EL (cell line): ENCODE data around the gene CBLL1.

ENCODE experiments used
- DNase-seq: peaks from one replicate; pipeline ENCODE4 v3.0.0-alpha.2; 2016

The CBLL1 gene

DNA sequence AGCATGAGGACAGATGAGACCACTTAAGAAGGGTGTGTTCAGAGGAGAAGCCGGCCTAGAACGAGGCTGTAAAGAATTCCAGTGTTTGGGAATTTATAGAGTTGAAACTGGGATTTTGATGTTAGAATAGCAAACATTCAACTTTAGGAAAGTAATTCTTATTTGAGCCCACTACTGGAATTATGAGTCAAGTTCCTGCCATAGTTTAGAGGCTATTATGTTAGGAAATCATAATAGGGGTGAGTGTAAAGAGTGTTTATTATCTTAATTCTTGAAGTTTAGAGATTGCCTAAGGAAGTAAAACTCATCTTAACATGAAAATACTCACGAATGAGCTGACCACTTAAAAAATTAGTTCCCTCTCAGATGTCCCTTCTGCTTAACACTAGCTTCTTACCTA, 2.1 kb downstream of the CBLL1 start:
- no peak for DNase-seq

DNA sequence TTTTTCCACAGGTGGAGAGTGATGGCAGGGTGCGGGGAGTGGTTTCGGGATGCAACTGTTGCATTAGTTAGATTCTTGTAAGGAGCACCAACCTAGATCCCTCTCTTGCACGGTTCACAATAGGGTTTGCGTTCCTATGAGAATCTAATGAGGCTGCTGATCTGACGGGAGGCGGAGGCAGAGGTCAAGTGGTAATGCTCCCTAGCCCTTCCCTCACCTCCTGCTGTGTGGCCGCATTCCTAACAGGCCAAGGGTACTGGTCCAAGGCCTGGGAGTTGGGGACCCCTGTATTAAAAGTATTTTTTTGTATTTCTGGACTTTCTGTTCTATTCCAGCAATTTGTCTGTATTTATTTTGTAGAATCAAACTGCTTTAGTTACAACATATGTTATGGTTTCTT, 7.2 kb downstream of the CBLL1 start:
- no peak for DNase-seq

DNA sequence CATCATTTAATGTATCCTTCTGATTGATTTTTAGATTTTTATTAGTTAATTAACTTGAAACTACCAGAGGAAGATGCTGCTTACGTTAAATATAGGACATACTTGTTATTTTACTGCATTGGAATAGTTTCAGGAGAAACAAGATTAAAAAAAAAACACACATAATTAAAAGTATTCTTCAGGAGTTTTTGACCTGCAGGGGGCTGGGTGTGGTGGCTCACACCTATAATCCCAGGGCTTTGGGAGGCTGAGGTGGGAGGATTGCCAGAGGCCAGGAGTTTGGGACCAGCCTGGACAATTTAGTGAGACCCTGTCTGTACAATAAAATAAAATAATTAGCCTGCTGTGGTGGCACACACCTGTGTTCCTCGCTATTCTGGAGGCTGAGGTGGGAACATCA, 10.7 kb downstream of the CBLL1 start:
- no peak for DNase-seq

DNA sequence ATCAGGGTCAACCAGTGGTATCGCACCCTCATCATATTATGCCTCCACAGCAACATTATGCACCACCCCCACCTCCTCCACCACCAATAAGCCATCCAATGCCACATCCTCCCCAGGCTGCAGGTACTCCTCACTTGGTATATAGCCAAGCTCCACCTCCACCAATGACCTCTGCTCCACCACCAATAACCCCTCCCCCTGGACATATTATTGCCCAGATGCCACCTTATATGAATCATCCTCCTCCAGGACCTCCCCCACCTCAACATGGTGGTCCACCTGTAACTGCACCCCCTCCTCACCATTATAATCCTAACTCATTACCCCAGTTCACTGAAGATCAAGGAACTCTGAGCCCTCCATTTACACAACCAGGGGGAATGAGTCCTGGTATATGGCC, 14.7 kb downstream of the CBLL1 start:
- DNase-seq, result no peak

DNA sequence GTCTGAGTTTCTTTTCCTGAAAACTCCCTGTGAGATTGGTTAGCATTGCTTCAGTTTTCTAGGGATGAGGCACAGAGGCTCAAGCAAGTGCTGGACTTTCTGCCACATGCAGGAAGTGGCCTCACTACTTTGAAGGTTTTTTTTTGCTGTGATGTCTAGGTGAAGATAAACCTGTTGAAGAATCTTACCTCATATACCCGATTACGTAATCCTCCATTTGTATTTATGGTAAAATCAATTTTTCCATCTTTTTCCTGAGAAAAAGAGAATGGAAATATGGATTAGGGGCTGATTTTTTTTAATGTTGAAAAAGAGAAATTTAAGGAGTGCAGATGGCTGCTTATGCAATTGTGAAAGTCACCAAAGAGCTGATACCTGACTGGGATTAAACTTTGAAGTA, 23.4 kb downstream of the CBLL1 start:
- DNase-seq, result no peak

DNA sequence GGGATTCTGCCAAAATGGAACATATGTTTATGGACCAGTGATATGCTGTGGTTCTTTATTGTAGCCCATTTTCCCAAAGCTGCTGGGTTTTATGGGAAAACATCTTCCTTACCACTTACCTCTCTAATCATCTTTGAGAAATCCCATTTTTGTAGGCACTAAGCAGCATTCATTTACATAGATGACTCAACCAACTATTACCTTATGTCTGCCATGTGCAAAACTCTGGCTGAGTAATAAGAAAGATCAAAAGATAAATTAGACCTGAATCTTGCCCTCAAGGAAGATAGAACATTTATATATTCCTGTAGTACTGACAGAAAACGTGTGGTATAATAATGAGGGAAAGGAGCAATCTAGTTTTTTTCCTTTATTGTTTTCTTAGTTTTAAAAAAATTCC, 24.3 kb downstream of the CBLL1 start:
- DNase-seq, result no peak

DNA sequence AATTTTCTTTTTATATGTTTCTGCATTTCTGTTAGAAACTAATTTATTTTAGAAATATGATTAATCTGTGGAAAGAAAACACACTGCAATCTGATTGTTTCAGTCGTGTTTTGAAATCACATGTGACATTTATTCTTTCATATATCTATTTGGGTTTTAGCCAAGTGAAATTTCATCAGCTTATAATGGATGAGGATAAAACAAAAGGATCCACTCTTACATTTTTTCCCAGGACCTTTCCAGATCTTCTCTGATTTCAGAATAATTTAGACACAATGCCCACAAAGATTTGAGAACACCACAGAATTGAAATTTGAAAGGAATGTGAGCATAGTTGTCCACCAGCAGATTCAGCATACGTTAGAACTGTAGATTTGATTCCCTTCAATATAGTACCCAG, 29.1 kb downstream of the CBLL1 start:
- DNase-seq, result no peak

DNA sequence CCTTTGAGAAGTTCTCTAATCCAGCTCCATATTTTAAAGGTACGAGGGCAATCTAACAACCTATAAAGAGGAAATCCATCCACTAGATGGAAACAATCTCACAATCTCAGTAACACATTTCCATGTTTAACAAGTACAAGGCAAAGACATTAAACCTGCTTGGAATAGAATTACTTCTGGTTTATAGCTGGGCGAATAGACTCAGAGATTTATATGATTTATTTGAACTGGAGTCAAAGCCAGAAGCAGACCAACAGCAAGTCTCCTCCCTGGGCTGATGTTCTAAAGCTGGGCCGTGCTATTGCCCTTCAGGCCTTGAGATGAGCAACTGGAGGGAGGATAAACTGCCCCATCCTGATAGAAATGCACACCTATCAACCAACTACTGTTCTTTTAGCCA, 33.8 kb downstream of the CBLL1 start:
- no peak for DNase-seq

DNA sequence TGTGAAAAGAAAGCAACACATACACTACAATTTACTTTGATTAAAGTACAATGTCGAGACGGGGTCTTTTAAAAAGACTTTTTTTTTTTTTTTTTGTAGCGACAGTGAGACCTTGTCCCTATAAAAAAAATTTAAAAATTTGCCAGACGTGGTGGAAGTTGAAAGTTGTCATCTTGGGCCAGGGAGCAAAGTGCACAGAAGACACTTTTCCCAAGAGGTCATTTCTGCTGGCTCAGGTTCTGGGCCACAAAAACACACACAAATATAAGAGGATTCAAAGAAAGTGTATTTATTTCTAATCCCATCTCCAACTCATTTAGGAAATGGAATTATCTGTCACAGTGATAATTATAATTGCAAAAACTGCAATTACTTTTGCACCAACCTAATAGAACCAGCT, 34.3 kb downstream of the CBLL1 start:
- no peak for DNase-seq

DNA sequence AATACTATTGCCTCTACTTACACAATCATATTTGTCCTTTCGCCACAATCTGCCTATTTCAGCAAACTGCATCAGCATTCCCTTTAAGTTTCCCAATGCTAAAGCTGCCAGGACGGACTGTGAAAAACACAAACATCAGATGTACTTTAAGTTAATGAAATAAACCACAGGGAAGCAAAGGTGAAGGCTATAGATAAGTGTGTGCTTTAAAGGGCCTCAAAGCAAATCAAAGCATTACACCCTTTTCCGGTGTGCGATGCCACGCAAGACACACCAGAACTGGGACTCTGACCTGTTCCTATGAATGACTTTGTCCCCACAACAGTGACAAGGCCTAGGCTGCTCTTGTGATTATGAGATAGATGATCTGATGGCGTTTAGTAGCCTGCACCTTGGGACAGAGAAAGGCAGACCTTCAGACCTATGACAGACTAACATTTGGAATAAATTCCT, 35.7 kb downstream of the CBLL1 start:
- DNase-seq, result no peak

DNA sequence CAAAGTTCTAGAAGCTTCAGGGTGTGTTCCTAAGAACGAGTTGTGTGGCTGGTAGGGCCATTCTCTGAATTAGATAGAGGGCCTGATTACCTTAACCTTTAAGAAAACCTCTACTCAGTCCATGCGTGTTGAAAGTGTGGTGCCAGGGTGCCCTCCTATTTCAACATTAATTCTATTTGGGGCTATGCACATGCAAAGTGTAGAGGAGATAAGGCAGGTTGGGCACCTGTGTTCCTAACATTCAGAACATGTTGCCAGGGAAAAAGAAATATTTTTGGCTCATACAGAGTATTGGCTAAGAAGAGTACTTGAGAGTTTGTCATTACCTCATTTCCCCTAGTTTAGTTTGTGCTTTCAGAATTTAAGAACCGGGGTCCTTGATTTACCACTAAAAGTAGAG, 38.4 kb downstream of the CBLL1 start:
- no peak for DNase-seq

DNA sequence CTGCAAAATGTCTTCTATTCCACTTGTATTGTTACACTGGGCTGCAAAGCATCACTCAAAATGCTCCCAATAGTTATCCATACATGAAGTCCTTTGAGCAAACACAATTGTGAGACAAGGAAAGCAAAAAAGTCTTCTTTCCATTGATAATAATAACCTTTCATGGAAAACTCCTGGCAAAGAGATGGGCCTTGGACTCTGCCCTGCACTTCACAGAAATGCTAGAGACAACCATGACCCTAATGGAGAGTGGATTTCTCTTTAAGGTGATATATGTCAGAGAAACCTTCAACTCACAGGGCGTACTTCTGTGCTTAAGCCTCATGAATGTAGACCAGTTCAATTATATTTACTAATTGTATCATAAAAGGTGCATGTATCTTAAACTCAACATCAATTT, 39.7 kb downstream of the CBLL1 start:
- DNase-seq, result no peak

DNA sequence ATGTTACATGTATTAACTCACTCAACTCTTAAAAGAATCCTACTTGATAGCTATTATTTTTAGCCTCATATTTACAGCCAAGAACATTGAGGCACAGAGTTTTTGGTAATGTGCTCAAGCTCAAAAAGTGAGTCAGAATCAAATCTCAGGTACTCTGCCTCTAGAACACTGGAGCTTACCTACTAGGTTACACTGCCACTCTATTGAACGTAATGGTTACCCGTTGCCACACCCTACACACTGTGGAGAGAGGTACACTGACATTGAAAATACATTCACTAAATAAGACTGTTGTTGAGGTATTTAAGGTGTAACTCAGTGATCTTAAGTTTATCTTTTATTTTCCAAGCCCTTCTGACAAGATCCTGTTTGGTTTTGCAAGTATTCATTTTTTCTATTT, 41.2 kb downstream of the CBLL1 start:
- DNase-seq, result no peak

DNA sequence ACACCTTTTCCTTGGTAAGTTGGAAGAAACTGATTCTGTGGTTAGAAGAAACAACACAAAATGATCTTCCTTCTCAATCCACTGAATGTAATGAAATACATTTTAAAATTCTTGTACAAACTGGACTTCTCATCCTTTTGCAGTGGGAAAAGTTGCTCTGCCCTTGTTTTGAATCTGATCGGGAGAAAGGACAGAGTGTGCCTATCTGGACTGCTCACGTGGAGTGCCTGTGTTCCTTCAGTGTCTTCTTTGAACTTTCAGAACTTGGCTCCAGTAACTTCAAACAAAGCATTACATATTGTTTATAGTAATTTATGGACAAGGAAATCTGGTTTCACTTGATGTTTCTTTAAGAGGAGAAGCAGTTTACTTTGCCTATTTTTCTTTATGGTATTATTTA, 42.0 kb downstream of the CBLL1 start:
- DNase-seq, result no peak

DNA sequence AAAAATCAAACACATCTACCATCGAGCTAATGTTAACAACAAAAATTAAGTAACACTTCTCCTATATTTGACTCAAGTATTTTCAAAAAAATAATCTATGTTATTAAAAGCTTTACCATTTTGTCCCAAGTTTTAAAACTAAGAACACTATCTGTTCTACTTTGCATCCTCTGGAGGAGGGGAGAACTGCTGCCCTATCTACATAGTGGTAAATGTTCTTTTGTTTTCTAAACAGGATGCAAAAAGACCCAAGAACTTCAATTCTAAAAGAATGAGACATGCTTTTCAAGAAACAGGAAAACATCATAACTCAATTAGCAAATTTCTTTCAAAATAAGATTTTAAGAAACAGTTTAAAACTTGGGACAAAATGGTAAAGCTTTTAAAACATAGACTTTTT, 44.3 kb downstream of the CBLL1 start:
- DNase-seq, result no peak

DNA sequence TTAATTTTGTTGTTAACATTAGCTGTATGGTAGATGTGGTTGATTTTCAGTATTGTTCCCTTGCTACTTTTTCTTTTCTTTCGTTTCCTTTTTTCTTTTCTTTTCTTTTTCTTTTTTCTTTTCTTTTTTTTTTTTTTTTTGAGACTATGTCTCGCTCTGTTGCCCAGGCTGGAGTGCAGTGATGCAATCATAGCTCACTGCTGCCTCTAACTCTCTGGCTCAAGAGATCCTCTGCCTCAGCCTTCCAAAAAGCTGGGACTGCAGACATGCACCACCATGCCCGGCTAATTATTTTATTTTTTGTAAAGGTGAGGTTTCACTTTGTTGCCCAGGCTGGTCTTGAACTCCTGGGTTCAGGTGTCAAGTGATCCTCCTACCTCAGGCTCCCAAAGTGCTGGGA, 44.7 kb downstream of the CBLL1 start:
- no peak for DNase-seq

DNA sequence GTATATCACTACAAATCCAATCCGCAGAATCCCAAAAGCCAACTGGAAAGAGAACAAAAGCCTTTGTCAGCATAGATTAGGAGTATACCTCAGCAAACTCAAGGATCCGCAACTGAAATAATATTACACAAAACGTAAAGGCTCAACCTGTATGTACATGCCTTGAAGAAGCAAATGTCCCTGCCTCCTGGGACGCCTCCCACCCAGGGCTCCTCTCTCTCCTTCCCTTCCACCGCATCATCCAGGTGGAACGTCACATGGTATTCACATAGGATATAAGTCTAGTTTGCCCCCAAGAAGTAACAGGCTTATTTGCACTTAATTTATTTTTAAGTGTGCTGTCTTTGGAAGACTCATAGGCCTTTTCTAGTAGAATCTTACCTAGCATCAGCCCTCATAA, 45.7 kb downstream of the CBLL1 start:
- DNase-seq, result no peak

DNA sequence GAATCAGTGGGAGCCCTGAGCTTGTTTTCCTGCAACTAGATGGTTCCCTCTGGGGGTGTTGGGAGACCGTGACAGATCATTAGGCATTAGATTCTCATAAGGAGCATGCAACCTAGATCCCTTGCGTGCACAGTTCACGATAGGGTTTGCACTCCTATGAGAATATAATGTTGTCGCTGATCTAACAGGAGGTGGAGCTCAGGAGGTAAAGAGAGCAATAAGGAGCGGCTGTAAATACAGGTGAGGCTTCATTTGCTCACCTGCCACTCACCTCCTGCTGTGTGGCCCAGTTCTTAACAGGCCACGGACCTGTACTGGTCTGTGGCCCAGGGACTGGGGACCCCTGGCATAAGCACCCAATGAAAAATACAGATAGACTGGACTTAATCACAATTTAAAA, 48.4 kb downstream of the CBLL1 start:
- DNase-seq, result no peak

DNA sequence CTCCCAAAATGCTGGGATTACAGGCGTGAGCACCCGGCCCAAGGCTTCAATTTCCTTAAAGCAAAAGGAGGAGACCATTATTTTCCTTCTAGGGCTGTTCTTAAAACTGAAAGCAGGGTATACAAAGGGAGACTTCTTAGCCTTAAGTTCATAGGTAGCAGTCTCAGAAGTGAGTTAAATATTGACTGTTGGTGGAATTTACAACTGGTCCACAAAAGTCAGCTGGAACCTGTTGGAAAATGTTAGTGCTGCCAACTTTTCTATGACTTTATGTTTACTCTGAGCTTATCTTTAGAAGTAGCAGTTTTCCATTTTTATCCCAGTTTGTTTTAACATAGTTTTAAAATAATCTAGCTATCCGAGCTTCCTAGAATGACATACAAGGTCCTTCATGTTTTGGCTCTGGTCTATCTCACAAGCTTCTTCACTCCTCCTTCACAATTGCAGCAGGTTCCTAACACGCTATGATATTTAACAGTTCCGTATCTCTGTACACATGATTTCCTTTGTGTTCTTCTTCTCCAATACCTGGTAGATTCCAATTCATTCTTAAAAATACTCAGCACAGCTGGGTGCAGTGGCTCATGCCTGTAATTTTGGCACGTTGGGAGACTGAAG, 55.8 kb downstream of the CBLL1 start:
- no peak for DNase-seq

DNA sequence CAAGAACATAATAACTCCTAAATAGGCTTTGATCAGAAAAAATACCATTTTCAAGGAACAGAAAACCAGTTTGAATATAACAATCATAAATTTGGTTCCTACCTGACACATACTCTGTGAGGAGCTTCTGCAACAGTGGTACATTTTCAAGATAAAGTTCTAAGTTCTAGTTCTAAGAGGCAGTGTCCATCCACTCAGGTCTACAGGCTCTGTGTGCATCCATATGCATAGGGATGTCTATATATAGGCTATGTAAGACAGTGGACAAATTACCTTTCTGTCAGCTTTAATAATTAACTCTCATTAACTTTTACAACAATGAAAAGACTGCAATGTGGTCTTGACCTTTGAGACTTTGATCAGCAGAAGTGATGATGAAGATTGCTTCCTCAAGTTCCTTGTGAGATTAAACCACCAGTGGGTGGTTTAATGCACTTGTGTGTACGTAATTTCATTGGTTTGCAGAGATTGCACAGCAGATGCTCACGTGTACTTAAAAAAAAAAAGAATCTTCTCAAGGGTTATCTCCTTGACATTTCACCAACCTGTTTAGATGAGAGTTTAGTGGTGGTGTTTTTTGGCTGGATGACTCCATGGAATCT, 59.2 kb downstream of the CBLL1 start, which contains the start of gene SLC26A3:
SLC26A3 (minus strand) TSS at position 215 of the 602 bp plus-strand sequence. CDS start 8,714 bp downstream, outside the sequence.
- DNase-seq, result no peak

DNA sequence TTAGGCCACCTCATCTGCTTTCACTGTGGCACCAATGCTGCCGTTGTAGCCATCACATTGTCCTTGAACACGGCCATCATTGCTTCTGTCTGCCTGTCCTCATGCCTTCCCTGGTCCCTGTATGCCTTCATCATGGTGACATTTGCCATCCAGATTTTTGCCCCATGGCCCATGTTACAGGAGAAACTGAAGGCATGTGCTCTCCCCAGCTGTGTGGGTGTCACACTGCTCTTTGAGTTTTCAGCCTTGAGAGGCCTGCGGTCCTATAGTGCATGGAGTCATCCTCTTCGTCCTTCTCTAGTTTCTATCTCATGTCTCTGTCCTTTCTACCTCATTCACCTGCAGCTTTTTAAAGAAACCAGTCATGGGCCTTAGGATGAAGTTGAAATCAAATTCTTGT, 65.2 kb downstream of the CBLL1 start:
- no peak for DNase-seq

DNA sequence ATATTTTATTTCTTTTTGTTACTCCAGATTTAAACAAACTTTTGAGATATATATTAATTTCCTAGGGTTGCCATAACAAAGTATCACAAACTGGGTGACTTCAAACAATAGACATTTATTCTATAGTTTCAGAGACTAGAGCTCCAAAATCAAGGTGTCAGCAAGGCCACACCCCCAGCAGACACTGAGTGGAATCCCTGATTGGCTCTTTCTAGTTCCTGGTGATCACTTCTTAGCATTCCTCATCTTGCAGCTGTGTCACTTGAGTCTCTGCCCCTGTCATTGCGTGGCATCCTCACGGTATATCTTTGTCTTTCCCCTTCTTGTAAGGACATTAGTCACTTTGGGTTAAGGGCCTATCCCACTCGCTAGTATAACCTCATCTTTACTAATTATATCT, 66.7 kb downstream of the CBLL1 start:
- DNase-seq, result no peak
